ENCODE data around the gene LEPROT.

DNA sequence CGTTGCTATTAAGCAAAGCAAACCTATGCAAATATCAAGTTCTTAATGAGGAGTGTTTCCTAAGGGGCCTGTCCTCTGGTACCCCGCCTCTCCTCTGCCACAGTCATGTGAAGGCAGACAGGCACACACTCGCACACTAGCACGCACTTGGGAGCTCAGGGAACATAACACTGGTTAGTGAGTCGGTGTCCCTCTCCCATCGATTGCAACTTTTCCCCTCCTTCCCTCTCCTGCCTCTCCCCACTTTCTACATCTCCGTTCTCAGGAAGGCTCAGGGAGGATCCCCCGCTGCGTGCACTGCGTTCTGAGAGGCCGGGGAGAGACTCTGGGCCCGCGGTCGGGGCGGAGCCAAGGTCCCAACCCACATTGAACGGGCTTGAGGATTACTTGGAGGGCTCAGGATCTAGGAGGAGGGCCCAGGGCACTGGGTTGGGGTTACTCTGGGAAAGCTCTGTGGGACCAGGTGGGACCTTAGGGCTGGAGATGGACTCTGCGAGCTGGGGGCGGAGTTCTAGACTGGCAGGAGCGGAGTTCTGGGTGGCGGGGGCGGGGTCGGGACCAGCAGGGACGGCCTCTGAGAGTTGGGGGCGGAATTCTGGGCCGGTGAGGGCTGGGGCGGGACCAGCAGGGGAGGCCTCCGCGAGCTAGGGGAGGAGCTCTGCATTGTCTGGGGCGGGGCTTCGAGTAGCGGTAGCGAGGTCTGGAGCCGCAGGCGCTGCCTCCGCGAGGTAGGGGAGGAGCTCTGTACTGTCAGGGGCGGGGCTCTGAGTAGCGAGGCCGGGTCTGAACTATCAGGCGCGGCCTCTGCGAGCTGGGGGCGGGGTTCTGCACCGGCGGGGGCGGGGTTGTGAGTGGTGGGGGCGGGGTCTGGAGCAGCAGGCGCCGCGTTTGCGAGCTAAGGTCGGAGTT lies 533 bp upstream of the LEPROT start:
- TF ChIP-seq, protein P1, sequence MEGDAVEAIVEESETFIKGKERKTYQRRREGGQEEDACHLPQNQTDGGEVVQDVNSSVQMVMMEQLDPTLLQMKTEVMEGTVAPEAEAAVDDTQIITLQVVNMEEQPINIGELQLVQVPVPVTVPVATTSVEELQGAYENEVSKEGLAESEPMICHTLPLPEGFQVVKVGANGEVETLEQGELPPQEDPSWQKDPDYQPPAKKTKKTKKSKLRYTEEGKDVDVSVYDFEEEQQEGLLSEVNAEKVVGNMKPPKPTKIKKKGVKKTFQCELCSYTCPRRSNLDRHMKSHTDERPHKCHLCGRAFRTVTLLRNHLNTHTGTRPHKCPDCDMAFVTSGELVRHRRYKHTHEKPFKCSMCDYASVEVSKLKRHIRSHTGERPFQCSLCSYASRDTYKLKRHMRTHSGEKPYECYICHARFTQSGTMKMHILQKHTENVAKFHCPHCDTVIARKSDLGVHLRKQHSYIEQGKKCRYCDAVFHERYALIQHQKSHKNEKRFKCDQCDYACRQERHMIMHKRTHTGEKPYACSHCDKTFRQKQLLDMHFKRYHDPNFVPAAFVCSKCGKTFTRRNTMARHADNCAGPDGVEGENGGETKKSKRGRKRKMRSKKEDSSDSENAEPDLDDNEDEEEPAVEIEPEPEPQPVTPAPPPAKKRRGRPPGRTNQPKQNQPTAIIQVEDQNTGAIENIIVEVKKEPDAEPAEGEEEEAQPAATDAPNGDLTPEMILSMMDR (IDR thresholded peaks at IDR 0.05; ENCODE audit: control extremely low read depth in 1 of 3, insufficient read depth in 1 of 3, low read depth in 1 of 3, low read length in 3 of 3): peak in 1 of 3 experiments; percentile 6; a peak in 1 of 4 replicates
- no peak for TF ChIP-seq RFX5 (IDR thresholded peaks at IDR 0.05; ENCODE audit: borderline replicate concordance, low read depth, low read length)
- no peak for TF ChIP-seq ZNF274 (IDR thresholded peaks at IDR 0.05; ENCODE audit: borderline replicate concordance, extremely low read depth, low read length)
- TF ChIP-seq, protein P2, sequence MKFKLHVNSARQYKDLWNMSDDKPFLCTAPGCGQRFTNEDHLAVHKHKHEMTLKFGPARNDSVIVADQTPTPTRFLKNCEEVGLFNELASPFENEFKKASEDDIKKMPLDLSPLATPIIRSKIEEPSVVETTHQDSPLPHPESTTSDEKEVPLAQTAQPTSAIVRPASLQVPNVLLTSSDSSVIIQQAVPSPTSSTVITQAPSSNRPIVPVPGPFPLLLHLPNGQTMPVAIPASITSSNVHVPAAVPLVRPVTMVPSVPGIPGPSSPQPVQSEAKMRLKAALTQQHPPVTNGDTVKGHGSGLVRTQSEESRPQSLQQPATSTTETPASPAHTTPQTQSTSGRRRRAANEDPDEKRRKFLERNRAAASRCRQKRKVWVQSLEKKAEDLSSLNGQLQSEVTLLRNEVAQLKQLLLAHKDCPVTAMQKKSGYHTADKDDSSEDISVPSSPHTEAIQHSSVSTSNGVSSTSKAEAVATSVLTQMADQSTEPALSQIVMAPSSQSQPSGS (IDR thresholded peaks at IDR 0.05; ENCODE audit: low read length): no peak
- TF ChIP-seq, protein P3, sequence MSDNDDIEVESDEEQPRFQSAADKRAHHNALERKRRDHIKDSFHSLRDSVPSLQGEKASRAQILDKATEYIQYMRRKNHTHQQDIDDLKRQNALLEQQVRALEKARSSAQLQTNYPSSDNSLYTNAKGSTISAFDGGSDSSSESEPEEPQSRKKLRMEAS (IDR thresholded peaks at IDR 0.05): peak; percentile 19; the same call in 1 of the 2 replicates
- TF ChIP-seq, protein P4, sequence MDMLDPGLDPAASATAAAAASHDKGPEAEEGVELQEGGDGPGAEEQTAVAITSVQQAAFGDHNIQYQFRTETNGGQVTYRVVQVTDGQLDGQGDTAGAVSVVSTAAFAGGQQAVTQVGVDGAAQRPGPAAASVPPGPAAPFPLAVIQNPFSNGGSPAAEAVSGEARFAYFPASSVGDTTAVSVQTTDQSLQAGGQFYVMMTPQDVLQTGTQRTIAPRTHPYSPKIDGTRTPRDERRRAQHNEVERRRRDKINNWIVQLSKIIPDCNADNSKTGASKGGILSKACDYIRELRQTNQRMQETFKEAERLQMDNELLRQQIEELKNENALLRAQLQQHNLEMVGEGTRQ (IDR thresholded peaks at IDR 0.05; ENCODE audit: low read length): no peak
- TF ChIP-seq POLR2AphosphoS5 (IDR thresholded peaks at IDR 0.05; ENCODE audit: low read depth, low read length): no peak
- no peak; the same call in 1 of the 2 replicates for TF ChIP-seq PHF8 (conservative IDR thresholded peaks at IDR 0.05; ENCODE audit: low read depth, low read length)
- no peak for TF ChIP-seq RNF2 (IDR thresholded peaks at IDR 0.05; ENCODE audit: borderline replicate concordance, low read depth, low read length, missing control alignments, poor library complexity, severe bottlenecking)
- no peak for TF ChIP-seq CBX5 (IDR thresholded peaks at IDR 0.05; ENCODE audit: low read depth, low read length)
- TF ChIP-seq EZH2 (IDR thresholded peaks at IDR 0.05; ENCODE audit: low read depth, low read length, severe bottlenecking): no peak
- peak; percentile 33 to 50; a peak in 1 of 4 replicates for TF ChIP-seq SIN3A (conservative IDR thresholded peaks at IDR 0.05 in 1 of 2, IDR thresholded peaks at IDR 0.05 in 1 of 2; ENCODE audit: low read depth in 1 of 2, low read length in 2 of 2)
- no peak for TF ChIP-seq GABPA (IDR thresholded peaks at IDR 0.05; ENCODE audit: borderline replicate concordance, insufficient read depth, low read length)
- TF ChIP-seq TBP (IDR thresholded peaks at IDR 0.05; ENCODE audit: low read depth, low read length): no peak

All from H1 (cell line).